GM12878 (cell line): ENCODE data around the gene RDH5. TPM values are rescaled to one million over a fixed set of nuclear protein-coding genes. Genes with fewer than 3 reads are reported as not detected.

Experiments used
- ATAC-seq: fragments of 200-7000 bp; cut with Tn5 transposase; 3 replicates; pipeline ENCODE4 v1.9.1; 2020; ENCODE audit warnings: mild to moderate bottlenecking, moderate library complexity
- BruUV-seq: library from RNA; stranded (reverse); fragments of 400-500 nt; replicated peaks from 2 replicates; lab custom pipeline; 2021; lab: Mats Ljungman, UMichigan
- CTCF ChIA-PET: fragments of 300-600 bp; sonication (Branson Sonifier 250); formaldehyde crosslinking; extraction: SDS; loops from one replicate; lab custom pipeline; 2021; ENCODE audit warnings: inconsistent platforms; lab: Yijun Ruan, JAX
- POLR2A ChIA-PET: fragments of 350-600 bp; formaldehyde crosslinking; extraction: SDS; loops from one replicate; lab custom pipeline; 2021; ENCODE audit warnings: inconsistent platforms; lab: Charles Lee
- RAD21 ChIA-PET: fragments of 300-600 bp; sonication (Branson Sonifier 250); formaldehyde crosslinking; loops from one replicate; lab custom pipeline; 2023; ENCODE audit warnings: antibody characterized with exemption; ENCODE audit not compliant: unreplicated experiment; lab: Charles Lee
- SMC1A ChIA-PET: fragments of 300-600 bp; sonication (Branson Sonifier 250); formaldehyde crosslinking; loops from one replicate; lab custom pipeline; 2023; ENCODE audit not compliant: unreplicated experiment, uncharacterized antibody; lab: Charles Lee
- DNase-seq: peaks from one replicate; pipeline ENCODE4 v3.0.0-alpha.2; 2011; ENCODE audit warnings: low read depth, low spot score
- FAIRE-seq: peaks from 3 replicates; lab custom pipeline; 2011; peaks lifted over from hg19 to GRCh38; lab: Jason Lieb, UNC
- H2AFZ ChIP-seq: 2 replicates; pipeline ENCODE4 v1.6.0; 2011; ENCODE audit warnings: low read depth, low read length, control low read depth; ENCODE audit not compliant: control insufficient read depth
- H3K27ac ChIP-seq: 2 replicates; pipeline ENCODE4 v1.5.1; 2011; ENCODE audit warnings: control low read depth; ENCODE audit not compliant: control insufficient read depth, insufficient read depth
- H3K27me3 ChIP-seq, 2 experiments: replicated peaks in 1 of 2; 2 replicates each; pipeline versions ENCODE4 v1.6.0 to v1.6.1; 2011; ENCODE audit warnings: low read length in 1 of 2; ENCODE audit not compliant: control insufficient read depth in 2 of 2, insufficient read depth in 2 of 2
- H3K36me3 ChIP-seq, 2 experiments: 2 replicates each; pipeline ENCODE4 v1.5.1; 2011; ENCODE audit warnings: low read length in 1 of 2; ENCODE audit not compliant: control insufficient read depth in 2 of 2, insufficient read depth in 2 of 2
- H3K4me1 ChIP-seq: 2 replicates; pipeline ENCODE4 v1.6.1; 2011; ENCODE audit warnings: mild to moderate bottlenecking, low read length, moderate library complexity, mixed read lengths; ENCODE audit not compliant: control insufficient read depth, insufficient read depth
- H3K4me2 ChIP-seq: 2 replicates; pipeline ENCODE4 v1.6.0; 2011; ENCODE audit warnings: control low read depth; ENCODE audit not compliant: control insufficient read depth, insufficient read depth
- H3K4me3 ChIP-seq: fragments of 200-600 bp; sonication (generic); 2 replicates; pipeline ENCODE4 v1.5.1; 2016
- H3K79me2 ChIP-seq: 2 replicates; pipeline ENCODE4 v1.6.0; 2011; ENCODE audit warnings: low read length; ENCODE audit not compliant: control insufficient read depth, insufficient read depth
- H3K9ac ChIP-seq: 2 replicates; pipeline ENCODE4 v1.8.0; 2011; ENCODE audit warnings: low read length, control low read depth, mixed read lengths; ENCODE audit not compliant: control insufficient read depth, insufficient read depth
- H3K9me3 ChIP-seq: replicated peaks from 3 replicates; pipeline ENCODE4 v1.5.1; 2011; ENCODE audit warnings: mild to moderate bottlenecking, low read length; ENCODE audit not compliant: control insufficient read depth, insufficient read depth
- H4K20me1 ChIP-seq: 2 replicates; pipeline ENCODE4 v1.6.0; 2011; ENCODE audit not compliant: control insufficient read depth, insufficient read depth
- DPF2 ChIP-seq: fragments of 450-650 bp; IDR thresholded peaks from 2 replicates; pipeline ENCODE4 v1.6.1; 2017; ENCODE audit warnings: mild to moderate bottlenecking
- E2F4 ChIP-seq: IDR thresholded peaks from 2 replicates; pipeline ENCODE4 v1.6.1; 2012; ENCODE audit warnings: low read depth, low read length, improper control_type of control experiment
- ESRRA ChIP-seq: IDR thresholded peaks from 2 replicates; pipeline ENCODE4 v1.6.1; 2012; ENCODE audit warnings: mild to moderate bottlenecking, low read length, improper control_type of control experiment
- FOS ChIP-seq: IDR thresholded peaks from 3 replicates; pipeline ENCODE4 v1.6.1; 2011; ENCODE audit warnings: borderline replicate concordance; ENCODE audit not compliant: insufficient read length; ENCODE audit errors: extremely low read depth
- GABPA ChIP-seq: IDR thresholded peaks from 2 replicates; pipeline ENCODE4 v1.6.1; 2014; ENCODE audit warnings: antibody characterized with exemption, low read depth, mild to moderate bottlenecking, inconsistent platforms
- GATAD2B ChIP-seq: fragments of 450-650 bp; conservative IDR thresholded peaks from 2 replicates; pipeline ENCODE4 v1.6.1; 2017; ENCODE audit warnings: low read depth, mild to moderate bottlenecking, moderate library complexity
- HCFC1 ChIP-seq: fragments of 150-350 bp; IDR thresholded peaks from 2 replicates; pipeline ENCODE4 v1.6.1; 2014; ENCODE audit warnings: low read length
- HDGF ChIP-seq: fragments of 450-650 bp; IDR thresholded peaks from 2 replicates; pipeline ENCODE4 v1.6.1; 2016; ENCODE audit warnings: antibody characterized with exemption
- IKZF1 ChIP-seq: fragments of 450-650 bp; conservative IDR thresholded peaks from 2 replicates; pipeline ENCODE4 v1.6.1; 2017; ENCODE audit warnings: antibody characterized with exemption, mild to moderate bottlenecking
- JUNB ChIP-seq: IDR thresholded peaks from 2 replicates; pipeline ENCODE4 v1.6.1; 2016; ENCODE audit warnings: antibody characterized with exemption, mild to moderate bottlenecking
- KAT2A ChIP-seq: conservative IDR thresholded peaks from 2 replicates; pipeline ENCODE4 v1.6.1; 2011; ENCODE audit warnings: low read depth, low read length; ENCODE audit not compliant: control insufficient read depth
- LARP7 ChIP-seq: fragments of 450-650 bp; IDR thresholded peaks from 2 replicates; pipeline ENCODE4 v1.6.1; 2017; ENCODE audit warnings: mild to moderate bottlenecking
- MEF2B ChIP-seq: fragments of 450-650 bp; IDR thresholded peaks from 2 replicates; pipeline ENCODE4 v1.6.1; 2018; ENCODE audit warnings: mild to moderate bottlenecking, moderate library complexity; ENCODE audit not compliant: partially characterized antibody, poor library complexity, severe bottlenecking
- NBN ChIP-seq: fragments of 450-650 bp; IDR thresholded peaks from 2 replicates; pipeline ENCODE4 v1.6.1; 2016
- NFXL1 ChIP-seq: fragments of 450-650 bp; IDR thresholded peaks from 2 replicates; pipeline ENCODE4 v1.6.1; 2017; ENCODE audit warnings: antibody characterized with exemption, mild to moderate bottlenecking, borderline replicate concordance
- NFYA ChIP-seq: IDR thresholded peaks from 2 replicates; pipeline ENCODE4 v1.6.1; 2011; ENCODE audit warnings: low read depth, mild to moderate bottlenecking, low read length, improper control_type of control experiment, borderline replicate concordance
- POLR2AphosphoS5 ChIP-seq: IDR thresholded peaks from 2 replicates; pipeline ENCODE4 v1.6.1; 2011; ENCODE audit warnings: mild to moderate bottlenecking, low read length, inconsistent platforms
- RBBP5 ChIP-seq: fragments of 200-600 bp; sonication (generic); conservative IDR thresholded peaks from 2 replicates; pipeline ENCODE4 v1.6.1; 2016
- RCOR1 ChIP-seq: conservative IDR thresholded peaks from 2 replicates; pipeline ENCODE4 v1.6.1; 2012; ENCODE audit warnings: low read depth, low read length, improper control_type of control experiment
- SMAD5 ChIP-seq: IDR thresholded peaks from 2 replicates; pipeline ENCODE4 v1.6.1; 2016; ENCODE audit warnings: antibody characterized with exemption, low read depth
- TBL1XR1 ChIP-seq: IDR thresholded peaks from 2 replicates; pipeline ENCODE4 v1.6.1; 2012; ENCODE audit warnings: low read depth, low read length, improper control_type of control experiment
- TCF7 ChIP-seq: IDR thresholded peaks from 2 replicates; pipeline ENCODE4 v1.6.1; 2014; ENCODE audit warnings: antibody characterized with exemption, borderline replicate concordance
- USF2 ChIP-seq: IDR thresholded peaks from 2 replicates; pipeline ENCODE4 v1.6.1; 2011; ENCODE audit warnings: low read depth, low read length, improper control_type of control experiment, borderline replicate concordance
- ZNF24 ChIP-seq: fragments of 450-650 bp; IDR thresholded peaks from 2 replicates; pipeline ENCODE4 v1.6.1; 2017; ENCODE audit warnings: antibody characterized with exemption, mild to moderate bottlenecking
- ZNF384 ChIP-seq: IDR thresholded peaks from 2 replicates; pipeline ENCODE4 v1.6.1; 2012; ENCODE audit warnings: low read depth, mild to moderate bottlenecking, low read length, improper control_type of control experiment, borderline replicate concordance
- WGBS: methylation state at CpG from one replicate; pipeline ENCODE4 v1.1.6; 2016; ENCODE audit warnings: low lambda C conversion rate; ENCODE audit not compliant: insufficient replicate concordance, insufficient coverage; ENCODE audit errors: missing lambda C conversion rate; 5-methylcytosine and 5-hydroxymethylcytosine counted together
- in situ Hi-C: fragments of 300-500 bp; cut with MboI; formaldehyde crosslinking; loops from 9 replicates; pipeline ENCODE4 v1.14.3; 2018; ENCODE audit warnings: mixed read lengths
- intact Hi-C: fragments of 100-400 bp; cut with micrococcal nuclease; formaldehyde crosslinking; loops from one replicate; pipeline ENCODE4 v1.14.2; 2022; ENCODE audit not compliant: unreplicated experiment
- polyA plus RNA-seq, 11 experiments: library from polyadenylated mRNA; depleted of rRNA in 4 of 11; unstranded in 6 of 11; stranded (reverse) in 5 of 11; fragments of >200 nt; fragmentation: Nextera tagmentation in 4 of 11; fragmentation: Illumina TruSeq in 1 of 11; extraction: Ambion mirVana in 4 of 11; extraction: Trizol in 1 of 11; gene quantifications; 1 replicate in 1 of 11; 2 replicates in 10 of 11; pipeline versions ENCODE4 v1.2.1 to v1.2.3, GENCODE V29; 2011 to 2016; ENCODE audit warnings: inconsistent platforms in 2 of 11, missing spikeins in 2 of 11, low read depth in 1 of 11
- total RNA-seq, 4 experiments: library from RNA; depleted of rRNA in 3 of 4; stranded (reverse); fragments of >200 nt in 3 of 4; fragmentation: Illumina TruSeq in 1 of 4; extraction: Trizol in 1 of 4; gene quantifications; 2 replicates each; pipeline versions ENCODE4 v1.2.1 to v1.2.3, GENCODE V29; 2013 to 2021

The RDH5 gene
- total and polyA plus RNA-seq, 10 of the 15 experiments (the other 5 are each of a cell fraction or from before 2014, with no cell fraction given): 2.6 to 11.6 (median 7.3) TPM

- POLR2A ChIA-PET: interaction anchor here (0.6 to 5.7 kb wide), 18 partner anchors 11 to 478 kb away, joined by 3 to 38 read pairs (median 4); partner anchors contain the start of genes CD63, DNAJC14, ORMDL2 and PYM1
- H4K20me1 ChIP-seq: no peaks in the 10 kb centered on the region
- CTCF ChIA-PET: interaction anchor here (0.6 to 5.0 kb wide), 17 partner anchors 11 to 294 kb away, joined by 3 to 32 read pairs (median 4); partner anchors contain the start of genes CD63, DNAJC14, ORMDL2 and PYM1
- SMC1A ChIA-PET: interaction anchor here (0.6 to 4.4 kb wide), 13 partner anchors 10 to 479 kb away, joined by 3 to 21 read pairs (median 4); partner anchors contain the start of genes DNAJC14, ORMDL2, PYM1 and RAB5B
- RAD21 ChIA-PET: interaction anchor here (0.6 to 2.9 kb wide), 17 partner anchors 14 to 446 kb away, joined by 3 to 12 read pairs (median 4); partner anchors contain the start of genes CD63, DNAJC14, ORMDL2 and PYM1
- H3K36me3 ChIP-seq: peaks cover under 1% of the 10 kb centered on the region in 2 experiments; a peak in 1 of 4 replicates
- peak overlapping the region; percentile 79 for H3K4me3 ChIP-seq
- FAIRE-seq (no peak), DNase-seq (no peak), ATAC-seq (peak; percentile 68)
- H3K27me3 ChIP-seq: no peaks in the 10 kb centered on the region
- H3K4me1 ChIP-seq: peaks cover 5% of the 10 kb centered on the region
- no peaks in the 10 kb centered on the region for H3K9me3 ChIP-seq
- in situ Hi-C loops: no loop called here
- H3K27ac ChIP-seq: peak overlapping the region; percentile 7; the same call in 1 of the 2 replicates
- H2AFZ ChIP-seq: peak overlapping the region; percentile 73
- intact Hi-C loops: no loop called here
- WGBS: 2% methylated on average over 63 of the region's 73 CpGs
- BruUV-seq: no TSS peak
- H3K9ac ChIP-seq: peak overlapping the region; percentile 49; the same call in 1 of the 2 replicates
- peak overlapping the region; percentile 71 for H3K4me2 ChIP-seq
- H3K79me2 ChIP-seq: peaks cover 2% of the 10 kb centered on the region
- TF ChIP-seq E2F4: no peak
- peak; percentile 53; the same call in 1 of the 2 replicates for TF ChIP-seq NBN
- no peak for TF ChIP-seq TBL1XR1
- peak; percentile 29; the same call in 1 of the 2 replicates for TF ChIP-seq DPF2
- TF ChIP-seq USF2: no peak
- no peak for TF ChIP-seq ESRRA
- no peak for TF ChIP-seq ZNF24
- TF ChIP-seq JUNB: no peak
- no peak for TF ChIP-seq NFXL1
- TF ChIP-seq TCF7: no peak
- TF ChIP-seq HDGF: no peak
- TF ChIP-seq KAT2A: no peak
- TF ChIP-seq SMAD5: no peak
- no peak for TF ChIP-seq HCFC1
- TF ChIP-seq GABPA: no peak
- TF ChIP-seq FOS: no peak
- no peak for TF ChIP-seq MEF2B
- no peak for TF ChIP-seq RCOR1
- peak; percentile 70; the same call in 1 of the 2 replicates for TF ChIP-seq LARP7
- no peak for TF ChIP-seq NFYA
- no peak for TF ChIP-seq RBBP5
- TF ChIP-seq GATAD2B: peak; percentile 50; the same call in 1 of the 2 replicates
- TF ChIP-seq ZNF384: no peak
- no peak for TF ChIP-seq POLR2AphosphoS5
- TF ChIP-seq IKZF1: peak; percentile 42
These were observed 23.5 kb downstream of the RDH5 start for GRCh38 chr12:55743406-55744339.
